HCT116 (cell line): ENCODE measurements around the gene ESPN. TPM values are rescaled to one million over a fixed set of nuclear protein-coding genes. Genes with fewer than 3 reads are reported as not detected.

Experiments
- ATAC-seq: fragments of 200-7000 bp; cut with Tn5 transposase; 2 replicates; pipeline ENCODE4 v1.9.1; 2020; ENCODE audit warnings: mild to moderate bottlenecking, moderate library complexity
- BruUV-seq: library from RNA; stranded (reverse); fragments of 400-500 nt; replicated peaks from 2 replicates; lab custom pipeline; 2021; lab: Mats Ljungman, UMichigan
- CTCF ChIA-PET: fragments of 300-600 bp; sonication (Branson Sonifier 250); formaldehyde crosslinking; loops from one replicate; lab custom pipeline; 2021; ENCODE audit warnings: antibody characterized with exemption; lab: Charles Lee
- POLR2A ChIA-PET: fragments of 300-600, 350-600 bp; sonication (Branson Sonifier 250); formaldehyde crosslinking; loops from one replicate; lab custom pipeline; 2021; ENCODE audit warnings: antibody characterized with exemption; lab: Charles Lee
- RAD21 ChIA-PET, 2 experiments: fragments of 300-600 bp; sonication (Branson Sonifier 250); formaldehyde crosslinking; loops; one replicate each; lab custom pipeline; 2023; ENCODE audit warnings: low total read pairs in 2 of 2; ENCODE audit not compliant: uncharacterized antibody in 2 of 2, unreplicated experiment in 2 of 2, low non-redundant PET in 1 of 2; lab: Charles Lee
- DNase-seq: peaks from one replicate; pipeline ENCODE4 v3.0.0-alpha.2; 2010; ENCODE audit warnings: low read depth, low spot score
- H2AFZ ChIP-seq: fragments of 200-600 bp; shearing (Covaris generic), sonication (generic); 2 replicates; pipeline ENCODE4 v1.6.1; 2017; ENCODE audit warnings: low read depth, mixed run types, mixed read lengths, antibody characterized with exemption, low read length; ENCODE audit not compliant: poor library complexity, severe bottlenecking
- H3K27ac ChIP-seq: 2 replicates; pipeline ENCODE4 v1.5.1; 2012; ENCODE audit warnings: low read depth, low read length
- H3K27me3 ChIP-seq: fragments of 200-600 bp; sonication (generic); 2 replicates; pipeline ENCODE4 v1.6.1; 2016; ENCODE audit warnings: mixed run types, low read length, mixed read lengths; ENCODE audit not compliant: insufficient read depth
- H3K36me3 ChIP-seq, 2 experiments: fragments of 200-500 bp in 1 of 2; fragments of 200-600 bp in 1 of 2; sonication (Bioruptor generic) in 1 of 2; sonication (generic) in 1 of 2; 2 replicates each; pipeline versions ENCODE4 v1.5.1 to v1.6.1; 2014 to 2016; ENCODE audit warnings: low read length in 2 of 2, inconsistent platforms in 1 of 2, mixed read lengths in 1 of 2, mixed run types in 1 of 2; ENCODE audit not compliant: insufficient read depth in 2 of 2, control insufficient read depth in 1 of 2
- H3K4me1 ChIP-seq, 2 experiments: fragments of 200-600 bp in 1 of 2; sonication (generic) in 1 of 2; 2 replicates each; pipeline versions ENCODE4 v1.5.1 to v1.6.1; 2012 to 2017; ENCODE audit warnings: low read length in 2 of 2, inconsistent platforms in 1 of 2, mild to moderate bottlenecking in 1 of 2, mixed read lengths in 1 of 2, mixed run types in 1 of 2, moderate library complexity in 1 of 2; ENCODE audit not compliant: insufficient read depth in 2 of 2, control insufficient read depth in 1 of 2
- H3K4me2 ChIP-seq: fragments of 200-600 bp; sonication (generic); 2 replicates; pipeline ENCODE4 v1.6.1; 2017; ENCODE audit warnings: mixed run types, low read length, mixed read lengths
- H3K4me3 ChIP-seq, 2 experiments: fragments of 200-600 bp in 1 of 2; sonication (generic) in 1 of 2; replicated peaks in 1 of 2; 2 replicates each; pipeline ENCODE4 v1.5.1; 2011 to 2016; ENCODE audit warnings: low read length in 2 of 2, control low read depth in 1 of 2, low read depth in 1 of 2, mild to moderate bottlenecking in 1 of 2, mixed read lengths in 1 of 2, mixed run types in 1 of 2
- H3K79me2 ChIP-seq: fragments of 200-600 bp; sonication (generic); 2 replicates; pipeline ENCODE4 v1.6.1; 2017; ENCODE audit warnings: mild to moderate bottlenecking, mixed run types, low read length, moderate library complexity, mixed read lengths; ENCODE audit not compliant: insufficient read depth
- H3K9ac ChIP-seq: fragments of 200-600 bp; sonication (generic); 2 replicates; pipeline ENCODE4 v1.6.1; 2016; ENCODE audit warnings: low read length, mixed read lengths
- H3K9me2 ChIP-seq: fragments of 200-600 bp; sonication (generic), shearing (Covaris generic); 2 replicates; pipeline ENCODE4 v1.6.1; 2017; ENCODE audit warnings: mixed run types, mild to moderate bottlenecking, moderate library complexity; ENCODE audit not compliant: insufficient read depth
- H3K9me3 ChIP-seq, 2 experiments: fragments of 200-500 bp in 1 of 2; fragments of 200-600 bp in 1 of 2; sonication (Bioruptor generic) in 1 of 2; sonication (generic) in 1 of 2; 2 replicates each; pipeline ENCODE4 v1.6.1; 2014 to 2017; ENCODE audit warnings: low read length in 2 of 2, mixed read lengths in 2 of 2, inconsistent platforms in 1 of 2, low read depth in 1 of 2, mild to moderate bottlenecking in 1 of 2, mixed run types in 1 of 2, moderate library complexity in 1 of 2; ENCODE audit not compliant: control insufficient read depth in 1 of 2, insufficient read depth in 1 of 2
- H4K20me1 ChIP-seq: fragments of 200-600 bp; sonication (generic), shearing (Covaris generic); 2 replicates; pipeline ENCODE4 v1.6.1; 2017; ENCODE audit warnings: mixed run types, mild to moderate bottlenecking, moderate library complexity; ENCODE audit not compliant: insufficient read depth
- ATF3 ChIP-seq: IDR thresholded peaks from 2 replicates; pipeline ENCODE4 v1.6.1; 2012
- CBX3 ChIP-seq: IDR thresholded peaks from 2 replicates; pipeline ENCODE4 v1.6.1; 2012; ENCODE audit warnings: low read depth
- CTCF ChIP-seq, 3 experiments: fragments of 200-600 bp in 1 of 3; sonication (generic) in 1 of 3; IDR thresholded peaks in 2 of 3; conservative IDR thresholded peaks in 1 of 3; 2 replicates each; pipeline ENCODE4 v1.5.1; 2012 to 2017; ENCODE audit warnings: low read depth in 2 of 3, low read length in 2 of 3, antibody characterized with exemption in 1 of 3, borderline replicate concordance in 1 of 3, control low read depth in 1 of 3, mild to moderate bottlenecking in 1 of 3, mixed read lengths in 1 of 3, mixed run types in 1 of 3, moderate library complexity in 1 of 3; ENCODE audit not compliant: insufficient read depth in 1 of 3
- ELF1 ChIP-seq: IDR thresholded peaks from 2 replicates; pipeline ENCODE4 v1.6.1; 2012; ENCODE audit warnings: low read depth, borderline replicate concordance
- EZH2 ChIP-seq: fragments of 200-600 bp; sonication (generic); IDR thresholded peaks from 2 replicates; pipeline ENCODE4 v1.6.1; 2017; ENCODE audit warnings: antibody characterized with exemption, mixed run types
- EZH2phosphoT487 ChIP-seq: fragments of 200-600 bp; IDR thresholded peaks from 2 replicates; pipeline ENCODE4 v1.6.1; 2018; ENCODE audit warnings: antibody characterized with exemption, borderline replicate concordance
- FOSL1 ChIP-seq: IDR thresholded peaks from 2 replicates; pipeline ENCODE4 v1.6.1; 2012; ENCODE audit warnings: low read depth
- JUND ChIP-seq: IDR thresholded peaks from 2 replicates; pipeline ENCODE4 v1.6.1; 2012
- MAX ChIP-seq: IDR thresholded peaks from 2 replicates; pipeline ENCODE4 v1.6.1; 2012
- POLR2A ChIP-seq: IDR thresholded peaks from 2 replicates; pipeline ENCODE4 v1.7.0; 2011; ENCODE audit warnings: borderline replicate concordance; ENCODE audit not compliant: insufficient read depth, insufficient read length; ENCODE audit errors: extremely low read depth
- POLR2AphosphoS5 ChIP-seq: IDR thresholded peaks from 2 replicates; pipeline ENCODE4 v1.6.1; 2011; ENCODE audit warnings: mild to moderate bottlenecking, low read depth, low read length, moderate library complexity
- RAD21 ChIP-seq: IDR thresholded peaks from 2 replicates; pipeline ENCODE4 v1.6.1; 2012; ENCODE audit warnings: low read depth, mild to moderate bottlenecking
- REST ChIP-seq: IDR thresholded peaks from 2 replicates; pipeline ENCODE4 v1.6.1; 2012; ENCODE audit warnings: low read depth
- SIN3A ChIP-seq: IDR thresholded peaks from 2 replicates; pipeline ENCODE4 v1.6.1; 2012; ENCODE audit warnings: low read depth
- SP1 ChIP-seq: IDR thresholded peaks from 2 replicates; pipeline ENCODE4 v1.6.1; 2012; ENCODE audit warnings: low read depth
- SRF ChIP-seq: IDR thresholded peaks from 2 replicates; pipeline ENCODE4 v1.6.1; 2012; ENCODE audit warnings: low read depth
- TCF7L2 ChIP-seq: IDR thresholded peaks from 2 replicates; pipeline ENCODE4 v1.7.0; 2011; ENCODE audit warnings: borderline replicate concordance, inconsistent platforms; ENCODE audit not compliant: insufficient read depth, insufficient read length; ENCODE audit errors: extremely low read depth
- ZFX ChIP-seq: fragments of 450-650 bp; IDR thresholded peaks from 2 replicates; pipeline ENCODE4 v1.6.1; 2017
- ZNF274 ChIP-seq: fragments of 200-500 bp; sonication (Bioruptor generic); IDR thresholded peaks from 2 replicates; pipeline ENCODE4 v1.6.1; 2014; ENCODE audit warnings: mild to moderate bottlenecking, low read depth, low read length, inconsistent platforms
- intact Hi-C: fragments of 100-400 bp; cut with micrococcal nuclease; formaldehyde crosslinking; loops from 2 replicates; pipeline ENCODE4 v1.10.0; 2022
- total RNA-seq: library from RNA; stranded (reverse); gene quantifications from one replicate; pipeline ENCODE4 v1.2.1, GENCODE V29; 2021; ENCODE audit not compliant: unreplicated experiment

The ESPN gene
- total RNA-seq, 1 experiment from 2014 or later: 114 TPM

GRCh38 chr1:6498576-6499111 is 74.1 kb downstream of the ESPN start:
- Histone ChIP-seq H3K36me3 (no peaks in the 10 kb centered on the region), H3K9me2 (no peaks in the 10 kb centered on the region), H3K79me2 (no peaks in the 10 kb centered on the region), H3K4me1 (peaks cover 18 to 37% of the 10 kb centered on the region in 2 experiments), H2AFZ (no peak overlapping the region), H3K9ac (no peak overlapping the region), H3K27me3 (no peaks in the 10 kb centered on the region), H3K9me3 (no peaks in the 10 kb centered on the region), H3K27ac (no peak overlapping the region), H3K4me2 (peak overlapping the region; percentile 96; the same call in 1 of the 2 replicates), H3K4me3 (no peak overlapping the region)
- CTCF ChIA-PET: interaction anchor here (1.3 to 1.5 kb wide), 2 partner anchors 8 to 13 kb away, joined by 4 to 5 read pairs; no protein-coding TSS in a partner anchor
- POLR2A ChIA-PET: no interaction called here
- DNase-seq: no peak
- BruUV-seq: no TSS peak
- ATAC-seq: no peak
- intact Hi-C loops: no loop called here
- TF ChIP-seq TCF7L2: no peak
- no peak for TF ChIP-seq SP1
- TF ChIP-seq REST: no peak
- no peak for TF ChIP-seq POLR2A
- no peak for TF ChIP-seq ZFX
- no peak for TF ChIP-seq SIN3A
- no peak for TF ChIP-seq ELF1
- no peak for TF ChIP-seq ZNF274
- TF ChIP-seq SRF: no peak
- no peak for TF ChIP-seq CBX3
- no peak for TF ChIP-seq ATF3
- no peak for TF ChIP-seq MAX
- TF ChIP-seq FOSL1: no peak
- no peak for TF ChIP-seq CTCF (IDR thresholded peaks at IDR 0.05 in 2 of 3, conservative IDR thresholded peaks at IDR 0.05 in 1 of 3; ENCODE audit: borderline replicate concordance in 1 of 3, insufficient read depth in 1 of 3, low read depth in 2 of 3, low read length in 2 of 3)
- TF ChIP-seq POLR2AphosphoS5: no peak
- no peak for TF ChIP-seq JUND
- TF ChIP-seq RAD21: no peak
- no peak for TF ChIP-seq EZH2
- TF ChIP-seq EZH2phosphoT487: no peak
- TF ChIP-seq, all 23 proteins: peak for 0
- RAD21 ChIA-PET: interaction anchor here in 1 of 2 experiments (0.6 kb wide), 1 partner anchor 26 kb away, joined by 3 read pairs; no protein-coding TSS in a partner anchor
- H4K20me1 ChIP-seq: no peaks in the 10 kb centered on the region
